D341Med (cell line): Measurements from ENCODE around the gene JMJD1C.
"Not testable (repeated sequence)": the region's sequence is repeated elsewhere in the genome, so short reads cannot be mapped to it uniquely, and the experiment has no call there.

Experiments
- DNase-seq: peaks from one replicate; pipeline ENCODE4 v3.0.0; 2012; ENCODE audit warnings: low spot score

JMJD1C gene

GRCh38 chr10:63286340-63286739 is 179.4 kb downstream of the JMJD1C start:
- DNase-seq = no peak

- DNase-seq = not testable (repeated sequence)
These were observed 181.9 kb downstream of the JMJD1C start for GRCh38 chr10:63283901-63284300.

DNA sequence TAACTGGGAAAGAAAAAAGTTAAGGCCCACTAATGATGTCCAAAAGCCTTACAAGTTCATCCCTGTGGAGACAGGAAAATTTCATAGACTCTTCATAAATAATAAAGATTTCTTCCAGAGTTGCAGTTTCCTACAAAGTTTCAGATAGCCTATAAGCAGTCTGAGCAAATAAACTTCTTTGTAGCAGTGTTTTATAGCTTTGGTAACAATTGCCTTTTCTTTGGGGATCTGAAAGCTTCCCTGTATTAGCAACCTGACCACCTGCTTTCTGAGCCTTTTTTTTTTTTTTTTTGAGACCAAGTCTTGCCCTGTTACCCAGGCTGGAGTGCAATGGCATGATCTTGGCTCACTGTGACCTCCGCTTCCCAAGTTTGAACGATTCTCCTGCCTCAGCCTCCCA is 182.7 kb downstream of the JMJD1C start:
- no peak for DNase-seq

DNA sequence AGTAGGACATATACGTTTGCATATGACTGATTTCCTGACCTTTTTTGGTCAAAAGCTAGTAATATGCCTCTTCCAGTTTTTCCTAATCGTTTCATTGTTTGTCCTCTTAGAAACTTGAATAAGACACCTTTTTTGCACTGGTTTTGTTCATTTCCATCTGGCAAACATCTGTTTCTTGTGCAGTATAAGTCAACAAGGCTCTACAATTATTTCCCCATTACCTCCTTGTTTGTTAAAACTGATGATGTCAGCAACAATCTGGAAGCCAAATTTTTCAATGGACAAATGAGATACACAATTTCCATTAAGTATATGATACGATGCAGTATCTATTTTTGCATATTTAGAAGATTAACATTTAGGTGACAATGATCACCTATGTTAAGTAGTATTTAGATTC is 183.8 kb downstream of the JMJD1C start:
- DNase-seq = no peak

DNA sequence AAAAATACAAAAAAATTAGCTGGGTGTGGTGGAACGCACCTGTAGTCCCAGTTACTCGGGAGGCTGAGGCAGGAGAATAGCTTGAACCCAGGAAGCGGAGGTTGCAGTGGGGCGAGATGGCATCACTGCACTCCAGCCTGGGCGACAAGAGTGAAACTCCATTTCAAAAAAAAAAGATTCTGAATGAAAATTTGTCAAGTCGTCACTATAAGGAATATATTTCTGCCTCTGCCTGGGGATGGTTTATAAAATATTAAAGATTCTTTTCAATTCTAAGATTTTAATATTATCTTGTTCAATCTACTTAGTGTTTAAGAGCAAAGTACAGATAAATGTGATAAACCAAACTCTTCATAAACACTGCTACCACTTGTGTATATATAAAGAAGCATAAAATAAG is 185.4 kb downstream of the JMJD1C start:
- DNase-seq = no peak

DNA sequence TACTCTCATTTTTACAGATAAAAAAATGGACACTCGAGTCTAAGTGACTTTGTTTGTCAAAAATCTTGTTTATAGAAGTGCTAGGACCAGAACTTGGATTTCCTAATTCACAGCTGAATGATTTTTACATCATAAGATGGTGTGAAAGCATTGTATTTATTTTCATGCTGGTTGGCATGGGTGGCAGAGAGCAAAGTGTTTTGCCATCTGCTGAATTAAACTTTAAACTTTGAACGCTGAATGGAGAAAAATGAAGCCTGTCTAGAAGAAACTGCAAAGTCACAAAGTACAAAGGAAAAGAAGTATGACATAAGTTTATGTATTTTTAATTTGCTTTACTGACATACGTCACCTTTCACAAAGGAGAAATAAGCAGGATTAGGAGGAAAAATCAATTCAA is 190.7 kb downstream of the JMJD1C start:
- no peak for DNase-seq

DNA sequence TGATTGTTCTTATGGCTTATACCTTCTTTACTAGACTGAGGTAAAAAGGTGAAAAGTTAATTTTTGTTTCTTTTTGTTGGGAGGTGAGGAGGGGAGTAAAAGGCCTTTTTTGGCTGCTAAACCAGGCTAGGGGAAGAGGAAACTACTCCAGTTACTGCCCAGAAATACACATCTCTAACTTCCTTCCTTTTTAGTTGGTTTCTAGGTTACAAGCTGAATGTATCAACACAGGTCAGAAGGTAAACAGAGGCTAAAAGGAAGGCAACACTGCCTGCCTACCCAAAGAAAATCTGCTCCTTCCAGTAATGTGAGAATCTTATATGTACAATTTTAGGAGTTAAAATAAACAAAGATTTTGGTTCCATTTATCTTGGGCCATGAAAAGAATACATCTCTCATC is 192.2 kb downstream of the JMJD1C start:
- no peak for DNase-seq

GRCh38 chr10:63268798-63269503 is 196.8 kb downstream of the JMJD1C start:
- peak; percentile 66 for DNase-seq

DNA sequence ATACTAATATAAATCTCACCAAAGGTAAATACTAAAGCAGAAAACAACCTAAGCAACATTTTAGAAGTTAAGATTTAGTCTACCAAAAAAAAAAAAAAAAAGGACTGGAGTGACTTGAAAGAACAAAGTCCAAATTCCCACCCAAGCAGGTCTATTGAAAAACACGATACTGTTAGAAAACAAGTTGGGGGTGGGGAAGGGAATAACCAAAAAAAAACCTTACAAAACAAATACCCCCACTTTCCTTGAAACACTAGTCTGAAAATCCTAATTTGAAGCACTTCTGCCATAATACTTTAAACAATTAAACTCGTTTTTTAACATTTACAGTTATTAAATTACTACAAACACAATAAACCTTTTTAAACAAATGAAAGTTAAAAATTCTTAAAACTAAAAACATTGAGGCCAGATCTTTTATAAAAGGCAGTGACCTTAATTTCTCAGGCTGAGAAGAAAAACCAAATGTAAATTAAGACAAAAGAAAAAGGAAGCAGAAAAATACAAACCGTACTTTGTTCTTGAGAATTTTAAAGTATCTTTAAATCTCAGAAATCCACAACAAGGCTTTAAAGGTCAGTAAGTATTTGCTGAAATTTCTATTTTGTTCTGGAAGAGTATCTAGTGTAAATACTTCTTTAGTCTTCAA is 197.5 kb downstream of the JMJD1C start:
- no peak for DNase-seq

GRCh38 chr10:63267414-63268148 is 198.2 kb downstream of the JMJD1C start:
- no peak for DNase-seq

GRCh38 chr10:63266391-63267316 is 199.1 kb downstream of the JMJD1C start:
- no peak for DNase-seq

- DNase-seq = no peak
These were observed 200.0 kb downstream of the JMJD1C start for GRCh38 chr10:63265683-63266235.

DNA sequence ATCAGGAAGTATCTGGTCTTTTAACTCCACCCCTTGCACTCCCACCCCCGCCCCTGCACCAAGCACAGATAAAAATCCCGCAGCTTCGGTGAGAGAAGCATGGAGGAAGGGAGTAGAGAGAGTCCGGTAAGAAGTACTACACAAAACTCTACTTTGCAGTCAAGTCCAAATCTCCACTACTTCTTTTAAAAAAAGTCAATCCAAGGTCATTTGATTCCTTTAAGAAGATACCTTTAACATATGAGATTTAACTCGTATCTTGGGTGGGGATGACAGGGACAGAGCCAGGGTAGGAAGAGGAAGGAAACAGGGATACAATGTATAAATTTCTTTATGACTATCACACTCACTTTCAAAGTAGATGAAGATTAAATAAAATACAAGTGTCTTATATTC is 200.6 kb downstream of the JMJD1C start:
- DNase-seq = peak; percentile 26

- DNase-seq = no peak
These were observed 201.1 kb downstream of the JMJD1C start for GRCh38 chr10:63264617-63265221.

DNA sequence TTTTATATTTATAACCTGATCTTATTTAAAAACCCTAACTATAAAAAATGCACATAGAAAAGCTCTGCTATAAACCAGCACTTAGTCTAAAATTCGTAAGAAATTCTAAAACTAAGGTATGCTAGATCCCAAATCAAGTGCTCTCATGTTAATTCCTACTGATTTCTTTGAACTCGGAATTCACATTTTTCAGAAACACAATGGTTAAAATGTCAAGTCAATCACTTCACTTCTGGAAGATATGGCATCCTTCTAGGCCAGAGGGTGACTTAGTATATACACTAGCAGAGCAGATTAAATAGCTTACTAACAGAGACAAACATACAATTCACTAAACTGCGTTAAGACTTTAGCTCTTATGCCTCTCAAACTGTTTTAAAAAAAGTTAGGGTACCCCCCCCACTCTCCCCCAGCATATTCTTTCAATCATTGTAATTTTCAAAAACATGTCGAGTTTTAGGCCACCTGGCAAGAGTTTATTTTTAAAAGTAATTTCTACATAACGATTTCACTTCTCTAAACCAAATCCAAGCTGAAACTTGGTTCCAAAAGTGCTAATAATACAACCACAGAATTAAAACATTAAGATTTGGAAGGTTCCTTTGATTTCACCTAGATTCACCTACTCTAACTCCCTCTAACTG is 203.2 kb downstream of the JMJD1C start:
- DNase-seq = no peak

DNA sequence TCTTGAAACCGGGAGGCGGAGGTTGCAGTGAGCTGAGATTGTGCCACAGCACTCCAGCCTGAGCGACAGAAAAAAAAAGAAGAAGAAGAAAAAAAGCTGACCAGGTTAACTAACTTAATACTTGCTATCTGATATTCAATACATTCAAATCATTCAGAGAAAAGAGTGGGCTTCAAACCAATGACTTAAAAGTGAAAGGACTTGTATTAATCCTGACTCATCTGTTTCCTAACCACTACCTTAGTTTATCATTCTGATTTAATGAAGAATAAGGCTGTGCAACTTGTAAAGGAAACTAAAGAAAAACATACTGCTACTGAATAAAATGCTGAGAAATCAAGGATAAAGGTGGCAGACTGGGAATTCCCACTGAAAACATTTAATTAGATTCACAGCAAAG is 204.3 kb downstream of the JMJD1C start:
- no peak for DNase-seq

- no peak for DNase-seq
These were observed 204.9 kb downstream of the JMJD1C start for GRCh38 chr10:63260860-63261251.

DNA sequence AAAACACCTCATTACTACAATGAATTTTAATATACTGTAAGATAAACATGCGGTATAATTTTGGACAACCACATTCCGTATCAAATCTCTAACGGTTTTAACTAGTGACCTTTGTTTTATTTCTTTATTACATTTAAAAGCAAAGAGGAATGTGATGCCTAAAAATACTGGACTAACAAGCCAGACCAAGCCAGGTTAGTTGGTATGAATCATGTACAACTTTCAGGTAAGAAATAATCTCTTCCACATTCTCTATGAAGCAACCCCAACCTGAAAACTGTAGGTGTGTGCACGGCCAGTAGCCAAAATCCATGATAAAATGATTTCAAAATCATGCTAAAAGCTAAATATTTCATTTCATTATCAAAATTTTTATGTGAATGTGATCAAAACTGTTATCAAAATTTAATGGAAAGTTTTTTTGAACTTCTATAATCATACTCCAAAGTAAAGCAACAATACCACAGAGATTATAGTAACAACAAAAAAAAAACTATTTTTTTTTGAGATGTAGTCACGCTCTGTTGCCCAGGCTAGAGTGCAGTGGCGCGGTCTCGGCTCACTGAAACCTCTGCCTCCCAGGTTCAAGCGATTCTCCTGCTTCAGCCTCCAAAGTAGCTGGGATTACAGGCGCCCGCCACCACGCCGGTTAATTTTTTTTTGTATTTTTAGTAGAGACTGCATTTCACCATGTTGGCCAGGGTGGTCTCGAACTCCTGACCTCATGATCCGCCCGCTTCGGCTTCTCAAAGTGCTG is 205.5 kb downstream of the JMJD1C start:
- no peak for DNase-seq

DNA sequence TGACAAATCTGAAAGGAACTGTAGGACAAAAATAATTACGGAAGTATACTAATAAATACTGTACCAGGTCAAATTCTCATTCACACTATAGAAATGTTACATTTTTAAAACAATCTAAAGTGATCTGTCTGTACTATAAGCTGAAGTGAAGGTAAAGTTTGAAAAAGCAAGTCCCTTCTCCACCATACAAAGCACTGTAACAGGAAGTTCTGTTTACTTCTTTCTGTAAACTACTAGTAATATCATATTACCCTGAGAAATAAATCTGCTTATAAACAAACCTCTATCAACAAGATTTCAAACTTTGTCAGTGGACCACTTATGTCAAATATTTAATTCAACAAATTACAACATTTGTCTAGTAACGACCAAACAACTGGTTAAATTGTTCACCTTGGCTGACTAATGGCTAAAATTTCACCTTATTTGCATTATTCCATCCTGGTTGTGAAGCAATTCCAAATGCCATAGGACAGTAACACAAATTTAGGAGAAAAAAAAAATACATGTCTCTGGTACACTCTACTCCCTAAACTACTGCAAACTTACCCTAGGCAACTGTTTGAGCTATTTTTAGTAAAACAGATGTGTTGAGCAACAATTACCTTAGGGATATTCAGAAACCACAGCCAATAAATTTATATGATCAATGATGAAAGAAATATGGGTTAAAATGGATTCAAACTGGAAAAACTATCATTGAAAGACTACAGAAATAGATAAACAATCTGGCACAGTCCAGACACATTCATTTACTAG is 206.7 kb downstream of the JMJD1C start:
- DNase-seq = no peak
